T-helper 2 cell (primary cell): Measurements from ENCODE around the gene ASCC3.

ENCODE experiments used
- DNase-seq, 5 experiments: peaks; one replicate each; pipeline versions ENCODE4 v3.0.0 to v3.0.0-alpha.2; 2012 to 2022

ASCC3 gene

DNA sequence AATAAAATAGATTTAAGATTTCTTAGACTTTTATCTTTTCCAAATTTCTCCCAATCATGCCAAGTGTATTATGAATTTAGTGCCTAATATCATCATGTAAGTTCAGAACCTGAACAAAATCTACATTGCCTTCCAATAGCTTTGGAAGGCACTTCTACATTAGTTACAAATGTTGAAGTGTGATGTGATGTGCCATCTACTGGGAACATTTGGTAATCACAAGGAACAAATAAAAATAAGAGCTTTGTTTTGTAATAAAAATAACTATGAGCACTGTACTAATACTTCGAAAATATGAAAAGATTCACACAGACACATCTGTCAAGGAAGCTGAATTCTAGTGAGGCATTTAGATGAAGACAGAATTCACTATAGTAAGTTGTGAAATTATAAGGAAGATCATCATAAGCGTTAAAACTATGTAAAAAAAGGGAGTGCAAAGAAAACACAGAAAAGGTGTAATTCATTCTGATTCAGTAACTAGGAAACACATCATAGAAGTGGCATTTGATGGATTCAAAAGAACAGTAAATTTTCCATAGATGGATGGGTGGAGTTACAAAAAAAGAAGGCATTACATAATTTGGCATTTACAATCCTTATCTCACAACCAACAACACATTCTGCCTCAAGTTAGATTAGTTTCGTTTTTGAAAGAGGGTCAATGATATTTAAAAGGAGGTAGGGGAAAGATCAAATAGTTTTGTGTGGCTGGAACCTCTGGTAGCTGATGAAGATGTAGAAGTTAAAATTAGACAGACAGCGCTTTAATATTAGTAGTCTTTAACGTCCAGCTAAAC, 161.0 kb downstream of the ASCC3 start:
- peak in 1 of 5 experiments; percentile 35 for DNase-seq

DNA sequence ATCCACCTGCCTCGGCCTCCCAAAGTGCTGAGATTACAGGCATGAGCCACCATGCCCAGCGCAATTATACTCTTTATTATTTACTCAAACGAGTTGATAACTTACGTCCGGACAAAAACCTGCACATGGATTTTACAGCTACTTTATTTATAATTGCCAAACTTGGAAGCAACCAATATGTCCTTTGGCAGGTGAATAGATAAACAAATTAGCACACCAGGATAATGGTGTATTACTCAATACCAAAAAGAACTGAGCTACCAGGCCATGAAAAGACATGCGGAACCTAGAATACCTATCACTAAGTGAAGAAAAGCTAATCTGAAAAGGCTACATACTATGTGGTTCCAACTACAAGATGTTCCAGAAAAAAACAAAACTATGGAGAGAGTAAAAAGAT, 168.1 kb downstream of the ASCC3 start:
- no peak for DNase-seq

DNA sequence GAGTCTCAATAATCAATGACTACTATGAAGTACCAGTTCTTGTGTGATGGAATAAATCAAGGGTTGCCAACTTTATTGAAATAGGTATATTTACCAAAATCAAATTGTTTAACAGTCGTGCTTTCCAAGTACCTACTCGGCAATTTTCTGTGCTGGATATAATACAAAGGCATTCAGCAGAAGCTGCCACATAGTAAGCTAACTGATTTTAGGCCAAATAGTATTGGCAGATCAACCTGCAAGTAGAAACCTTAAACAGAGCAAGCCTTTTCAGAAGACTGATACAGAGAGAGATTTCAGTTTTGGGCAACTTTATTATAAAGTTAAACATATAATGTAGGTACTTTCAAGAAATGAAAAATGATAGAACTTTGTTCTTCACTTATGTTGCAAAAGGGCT, 174.6 kb downstream of the ASCC3 start:
- no peak for DNase-seq

DNA sequence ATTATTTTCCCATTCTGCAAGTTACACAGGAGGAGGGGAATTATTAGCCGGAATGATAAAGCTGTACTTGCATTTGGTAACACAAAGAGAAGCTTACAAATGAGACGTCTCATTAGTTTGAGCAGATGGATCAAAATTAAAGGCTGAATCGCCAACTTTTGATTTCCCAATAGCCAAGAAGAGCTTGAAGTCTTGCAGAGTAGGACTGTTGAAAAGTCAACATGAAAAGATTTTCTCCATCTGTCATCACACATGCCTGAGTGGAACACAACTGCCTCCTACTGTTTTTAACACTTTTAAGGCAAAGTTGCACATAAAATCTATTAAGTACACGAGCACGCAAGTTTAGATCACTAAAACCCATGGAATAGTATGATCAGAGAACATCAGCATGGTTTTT, 176.2 kb downstream of the ASCC3 start:
- no peak for DNase-seq

DNA sequence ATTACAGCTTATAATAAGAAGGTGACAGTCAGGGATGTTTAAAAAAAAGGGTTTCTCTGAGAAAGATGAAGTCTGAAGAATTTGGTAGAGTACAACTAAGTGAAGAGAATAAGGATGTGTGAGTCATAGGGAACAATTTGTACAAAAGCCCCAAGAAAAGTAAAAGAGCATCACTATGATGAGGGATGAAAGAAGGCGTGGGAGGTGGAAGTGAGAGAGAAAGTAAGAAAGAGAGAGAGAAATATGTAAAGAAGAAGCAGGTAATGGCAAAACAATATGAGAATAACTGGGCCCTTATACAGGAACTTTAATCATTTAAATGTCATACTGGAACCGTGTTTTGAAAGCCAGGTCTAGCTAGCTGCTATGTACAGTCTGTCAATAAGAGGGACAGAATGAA, 179.4 kb downstream of the ASCC3 start:
- no peak for DNase-seq

DNA sequence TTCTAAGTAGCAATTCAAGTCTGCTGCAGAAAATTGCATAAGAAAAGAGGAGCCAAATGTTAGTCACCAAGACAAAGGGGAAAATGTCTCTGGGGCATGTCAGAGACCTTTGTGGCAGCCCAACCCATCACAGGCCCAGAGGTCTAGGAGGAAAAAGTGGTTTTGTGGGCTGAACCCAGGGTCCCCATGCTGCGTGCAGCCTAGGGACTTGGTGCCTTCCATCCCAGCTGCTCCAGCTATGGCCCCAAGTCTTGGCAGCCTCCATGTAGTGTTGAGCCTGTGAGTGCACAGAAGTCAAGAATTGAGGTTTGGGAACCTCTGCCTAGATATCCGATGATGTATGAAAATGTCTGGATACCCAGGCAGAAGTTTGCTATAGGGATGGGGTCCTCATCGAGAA, 181.1 kb downstream of the ASCC3 start:
- DNase-seq = no peak

DNA sequence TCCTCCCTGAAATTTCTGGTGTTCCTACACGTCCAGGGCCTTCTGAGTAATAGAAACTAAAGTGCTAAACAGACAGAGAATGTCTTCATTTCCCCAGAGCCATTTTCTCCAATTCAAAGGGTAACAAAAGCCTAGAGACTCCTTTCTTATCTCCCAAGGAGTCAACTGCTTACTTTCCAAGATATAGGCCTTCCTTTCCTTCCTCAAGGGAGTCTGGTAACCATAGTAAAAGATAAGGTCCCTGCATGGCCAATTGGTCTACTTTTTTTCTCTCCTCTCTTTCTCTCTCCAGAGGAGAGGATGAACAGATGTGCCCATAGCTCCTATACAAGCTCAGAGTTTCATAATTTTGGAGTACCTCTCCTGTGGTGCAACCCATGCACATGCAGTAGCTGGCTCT, 185.7 kb downstream of the ASCC3 start:
- DNase-seq = no peak

DNA sequence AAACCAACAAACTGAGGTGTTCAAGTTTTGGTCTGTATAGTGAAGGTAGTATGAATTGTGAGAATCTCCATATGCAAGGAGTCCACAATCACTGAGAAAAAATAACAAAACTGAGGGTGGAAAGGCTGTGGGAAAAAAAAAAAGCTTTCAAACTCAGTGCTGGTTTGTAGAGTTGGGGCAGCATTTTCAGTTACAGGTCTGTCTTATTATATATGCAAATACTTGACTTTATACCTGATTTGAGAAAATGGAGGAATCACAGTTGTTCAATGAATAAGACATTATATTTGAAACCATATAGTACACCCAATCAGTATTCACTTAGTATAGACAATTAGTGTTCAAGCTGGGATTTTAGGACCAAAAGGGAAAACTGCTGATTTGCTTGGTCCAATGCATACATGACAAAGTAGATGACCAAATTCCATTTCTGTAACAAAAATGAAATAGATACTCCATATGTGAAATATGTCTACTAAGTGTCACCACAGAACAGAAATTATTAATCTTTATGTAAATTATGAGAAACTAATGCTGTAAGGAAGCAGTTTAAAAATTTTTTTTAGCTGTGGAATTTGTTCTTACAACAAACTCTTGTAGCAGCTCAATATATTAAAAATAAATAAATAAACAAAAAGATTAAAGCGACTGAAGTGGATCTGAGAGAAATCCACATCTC, 187.7 kb downstream of the ASCC3 start:
- no peak for DNase-seq

DNA sequence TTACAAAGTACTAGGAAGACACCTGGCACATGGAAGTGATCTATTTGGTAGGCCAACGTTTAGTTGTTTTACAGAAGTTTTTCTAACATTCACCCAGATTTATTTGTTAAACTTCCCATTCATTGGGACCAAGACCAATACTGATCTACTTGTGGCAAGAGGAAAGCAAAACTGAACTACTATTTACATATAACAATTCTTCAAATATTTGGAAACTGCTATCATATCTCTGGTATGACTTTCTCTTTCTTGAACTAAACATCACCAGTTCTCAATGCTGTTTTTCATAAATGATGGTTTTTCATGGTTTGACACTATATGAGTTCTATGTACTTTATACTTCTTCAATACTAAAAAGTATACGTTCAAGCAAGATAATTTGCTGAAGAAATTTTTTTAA, 189.2 kb downstream of the ASCC3 start:
- no peak for DNase-seq

DNA sequence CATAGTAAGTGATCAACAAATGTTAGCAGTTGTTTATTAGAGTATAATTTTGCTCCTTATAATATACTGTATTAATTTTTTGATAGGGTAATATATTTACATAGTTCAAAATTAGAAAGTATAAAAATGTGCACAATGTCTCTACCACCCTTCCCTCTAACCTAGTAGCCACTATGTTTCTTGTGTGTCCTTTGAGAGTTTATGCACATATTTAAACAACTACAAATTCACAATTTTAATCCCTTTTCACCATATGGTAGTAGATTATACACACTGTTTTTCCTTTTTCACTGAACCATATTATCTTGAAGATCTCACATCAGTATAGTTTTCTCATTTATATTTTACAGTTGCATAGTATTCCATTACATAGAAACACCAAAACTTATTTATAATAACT, 194.9 kb downstream of the ASCC3 start:
- no peak for DNase-seq

DNA sequence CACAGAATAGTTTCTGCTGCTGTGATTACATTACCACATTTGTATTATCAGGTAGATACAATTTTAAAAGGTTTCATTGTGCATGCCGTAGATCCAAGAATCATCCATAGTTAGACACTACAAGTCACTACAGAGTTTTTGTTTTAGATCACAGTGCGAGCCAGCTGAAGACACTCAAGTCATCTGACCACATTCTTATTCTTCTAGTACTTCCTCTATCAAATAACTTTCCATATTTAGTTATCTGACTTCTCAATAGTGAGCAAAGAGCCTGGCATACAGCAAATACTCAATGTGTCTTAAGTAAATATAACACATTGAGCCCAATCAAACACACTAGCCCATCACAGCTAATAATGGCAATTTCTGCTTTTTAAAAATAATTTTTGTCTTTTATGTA, 195.4 kb downstream of the ASCC3 start:
- no peak for DNase-seq

DNA sequence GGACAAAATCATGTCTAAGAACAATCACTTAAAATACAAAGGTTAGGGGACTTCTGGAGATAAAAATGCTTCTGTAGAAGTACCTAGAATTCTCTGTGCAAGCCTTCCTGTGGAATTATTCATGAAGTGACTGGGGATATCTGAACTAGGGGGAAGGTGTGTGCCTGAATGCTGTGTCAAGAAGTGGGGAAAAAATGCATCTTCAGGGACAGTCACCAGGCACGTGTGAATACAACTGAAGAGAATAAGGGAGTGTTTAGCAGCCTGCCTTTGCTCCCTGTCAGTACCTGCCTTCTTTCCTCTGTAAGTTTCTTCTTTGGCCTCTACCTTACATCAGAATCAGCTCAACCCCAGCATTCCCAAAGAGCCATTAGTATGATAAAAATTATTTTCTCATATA, 201.0 kb downstream of the ASCC3 start:
- no peak for DNase-seq

DNA sequence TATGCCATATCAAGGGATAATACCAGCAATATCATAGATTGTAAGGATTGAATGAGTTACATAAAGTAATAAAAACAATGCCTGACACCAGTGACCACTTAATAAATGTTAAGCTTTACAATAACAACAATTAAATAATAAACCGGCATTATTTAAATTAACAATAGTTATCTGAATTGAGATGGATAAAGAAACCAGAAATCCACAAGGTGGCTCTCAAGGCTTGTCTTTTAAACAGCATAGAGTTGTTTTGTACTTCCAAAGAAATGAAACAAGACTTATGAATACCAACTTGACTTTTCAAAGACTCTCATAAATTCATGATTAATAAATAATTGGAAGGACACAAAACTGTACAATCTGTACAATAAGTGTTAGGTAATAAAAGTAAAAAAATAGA, 203.1 kb downstream of the ASCC3 start:
- no peak for DNase-seq

DNA sequence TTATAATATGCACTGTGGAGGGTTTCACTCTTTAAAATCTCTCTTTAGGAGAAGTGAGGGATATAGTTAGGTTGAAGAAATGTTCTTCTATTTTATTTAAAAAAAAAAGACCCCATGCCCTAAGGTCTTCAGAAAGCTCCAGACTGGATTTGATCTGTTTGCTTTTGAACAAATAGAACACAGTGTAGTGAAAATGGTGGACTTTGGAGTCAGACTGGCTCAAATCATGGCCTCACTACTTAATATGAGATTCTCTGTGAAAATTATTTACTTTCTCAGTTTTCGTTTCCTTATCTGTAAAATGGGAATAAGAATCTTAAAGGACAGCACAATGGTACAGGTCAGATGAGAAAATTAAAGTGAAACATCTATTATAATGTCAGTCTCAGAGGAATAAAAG, 203.9 kb downstream of the ASCC3 start:
- DNase-seq = no peak

DNA sequence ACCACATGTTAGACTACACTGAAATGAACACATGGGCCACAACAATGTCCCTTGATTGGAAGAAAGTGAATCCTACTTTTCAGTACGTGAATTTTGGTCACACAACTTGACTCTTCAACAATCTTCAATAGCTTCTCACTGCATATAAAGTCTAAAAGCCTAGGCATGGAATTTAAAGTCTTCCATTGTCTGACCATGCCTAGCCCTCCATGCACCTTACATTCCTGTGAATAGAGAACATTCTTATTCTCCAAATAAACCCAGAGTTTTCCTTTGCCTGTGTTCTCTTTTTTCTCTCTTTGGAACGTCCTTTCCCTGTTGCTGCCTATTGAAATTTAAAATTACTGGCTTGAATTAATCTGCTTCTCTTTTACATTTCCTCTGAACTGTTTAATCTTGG, 207.5 kb downstream of the ASCC3 start:
- no peak for DNase-seq

DNA sequence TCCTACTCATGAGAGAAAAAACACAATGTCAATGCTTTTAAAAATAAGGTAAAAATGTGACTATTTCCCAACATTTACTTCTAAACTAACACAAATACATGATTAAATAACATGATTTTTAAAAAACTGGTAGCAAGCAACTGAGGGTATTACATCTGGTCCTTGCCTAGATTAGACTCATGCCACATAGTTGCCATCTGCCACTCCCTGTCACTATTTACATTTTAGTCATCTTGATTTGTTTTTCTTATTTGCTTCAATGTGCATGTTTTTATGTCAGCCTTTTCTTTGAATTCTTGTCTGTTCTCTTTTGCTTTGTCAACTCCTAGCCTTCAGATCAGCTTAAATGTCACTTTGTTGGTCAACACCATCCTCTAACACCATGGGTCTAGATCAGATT, 209.4 kb downstream of the ASCC3 start:
- DNase-seq = no peak

DNA sequence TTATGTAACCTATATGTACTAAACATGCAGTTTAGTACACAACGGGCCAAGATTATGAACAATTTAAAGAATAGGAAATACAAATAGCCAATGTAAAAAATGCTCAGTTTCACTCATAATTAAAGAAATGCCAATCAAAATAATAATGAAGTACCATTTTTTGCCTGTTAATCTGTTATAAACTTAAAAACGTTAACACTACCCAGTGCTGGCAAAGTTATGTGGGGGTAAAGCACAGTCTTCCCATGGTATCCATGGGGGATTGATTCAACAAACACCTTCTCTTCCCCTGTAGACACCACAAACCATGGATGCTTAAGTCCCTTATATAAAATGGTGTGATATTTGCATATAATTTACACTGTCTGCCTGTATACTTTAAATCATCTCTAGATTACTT, 211.1 kb downstream of the ASCC3 start:
- DNase-seq = no peak

DNA sequence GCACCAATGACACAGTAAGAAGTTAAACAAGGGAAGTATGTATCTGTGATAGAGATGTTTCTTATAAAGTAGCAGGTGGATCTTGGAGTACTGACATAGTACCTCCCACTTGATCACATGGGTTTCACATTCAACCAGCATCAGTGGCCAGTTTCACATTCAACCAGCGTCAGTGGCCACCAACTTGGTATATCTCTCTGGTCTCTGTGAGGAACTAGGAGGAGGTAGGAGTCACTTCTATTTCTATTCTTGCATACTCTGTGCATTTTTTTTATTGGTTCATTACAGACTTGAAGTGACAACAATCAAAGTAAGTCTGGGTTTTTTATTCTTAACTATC, 216.1 kb downstream of the ASCC3 start:
- peak in 1 of 5 experiments; percentile 49 for DNase-seq

DNA sequence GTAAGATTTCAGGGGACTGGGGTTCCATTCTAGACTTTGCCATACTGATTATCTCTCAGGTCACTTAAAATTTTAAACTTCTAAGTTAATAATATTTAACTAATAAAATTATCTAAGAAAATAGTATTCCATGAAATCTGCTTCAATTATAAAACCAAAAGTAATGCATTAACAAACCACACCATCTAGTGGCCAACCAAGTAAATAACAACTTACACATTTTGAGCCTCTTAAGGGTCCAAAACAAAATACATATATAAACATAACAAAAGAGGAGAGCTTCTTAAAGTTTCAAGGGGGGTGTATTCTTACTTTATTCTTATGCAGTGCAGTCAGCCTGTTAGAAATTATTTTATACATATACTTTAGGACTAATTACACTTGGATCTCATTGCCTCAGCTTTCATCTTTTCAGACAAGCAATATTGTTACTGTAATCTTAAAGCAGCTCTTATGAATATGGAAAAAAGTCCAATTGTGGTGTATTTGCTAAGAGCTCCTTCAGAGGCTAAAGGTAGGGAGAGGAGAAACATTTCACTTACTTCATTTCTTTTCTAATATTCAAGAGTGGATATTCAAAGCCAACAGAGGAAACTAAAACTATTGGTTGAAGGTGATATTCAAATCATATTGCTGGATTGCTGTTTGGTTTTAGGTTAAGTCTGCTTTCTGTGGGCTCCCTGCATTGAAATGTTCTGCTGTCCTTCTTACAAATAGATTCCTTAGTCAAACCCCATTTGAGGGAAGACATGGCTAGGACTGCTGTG, 216.7 kb downstream of the ASCC3 start:
- DNase-seq = peak in 1 of 5 experiments; percentile 41

DNA sequence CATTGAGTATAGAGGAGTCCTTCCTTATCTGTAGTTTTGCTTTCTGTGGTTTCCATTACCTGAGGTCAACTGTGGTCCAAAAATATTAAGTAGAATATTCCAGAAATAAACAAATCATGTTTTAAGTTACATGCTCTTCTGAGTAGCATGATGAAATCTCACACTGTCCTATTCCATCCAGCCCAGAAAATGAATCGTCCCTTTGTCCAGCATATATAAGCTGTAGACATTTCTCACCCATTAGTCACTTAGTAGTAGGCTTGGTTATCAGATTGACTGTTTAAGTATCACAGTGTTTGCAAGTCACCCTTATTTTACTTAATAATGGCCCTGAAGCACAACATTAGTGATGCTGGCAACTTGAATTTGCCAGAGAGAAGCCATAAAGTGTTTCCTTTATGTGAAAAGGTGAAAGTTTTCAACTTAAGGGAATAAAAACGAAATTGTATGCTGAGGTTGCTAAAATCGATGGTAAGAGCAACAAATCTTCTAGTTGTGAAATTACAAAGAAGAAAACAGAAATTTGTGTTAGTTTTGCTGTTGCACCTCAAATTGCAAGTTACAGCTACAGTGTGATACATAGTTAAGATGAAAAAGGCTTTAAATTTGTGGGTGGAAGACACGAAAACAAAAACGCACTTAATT, 217.8 kb downstream of the ASCC3 start:
- no peak for DNase-seq

DNA sequence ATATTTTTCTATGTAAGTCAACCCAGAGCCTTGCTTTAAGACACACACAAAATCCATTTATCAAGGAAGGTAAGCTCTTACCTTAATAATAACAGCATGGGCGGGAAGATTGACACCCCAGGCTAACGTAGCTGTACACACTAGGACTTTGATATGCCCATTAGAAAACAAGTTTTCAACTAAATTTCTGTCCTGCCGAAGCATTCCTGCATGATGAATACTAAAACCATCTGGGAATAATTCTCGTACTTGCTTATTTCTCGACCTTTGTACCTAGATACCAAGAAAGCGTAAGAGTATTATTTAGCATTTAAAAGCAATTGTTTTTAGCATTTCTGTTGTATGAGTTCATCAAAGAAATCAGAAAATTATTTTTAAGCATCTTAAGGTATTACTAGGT, 218.9 kb downstream of the ASCC3 start:
- DNase-seq = no peak

DNA sequence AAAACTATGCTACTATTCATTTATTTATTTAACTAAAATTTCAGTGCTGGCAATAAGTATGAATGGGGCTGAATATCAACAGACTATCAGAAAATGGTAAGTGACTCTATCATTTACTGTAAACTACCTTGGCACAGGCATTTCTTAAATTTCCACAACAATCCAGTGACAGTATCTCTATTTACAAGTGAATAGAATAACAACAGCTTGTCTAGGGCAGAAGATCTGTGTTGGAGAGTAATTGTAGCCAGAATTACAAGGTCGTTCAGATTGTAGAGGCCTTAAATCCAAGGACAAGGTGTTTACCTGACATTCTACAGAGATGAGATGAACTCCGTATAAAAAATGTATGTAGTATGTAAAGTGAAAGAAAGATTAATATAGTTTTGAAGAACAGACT, 222.6 kb downstream of the ASCC3 start:
- DNase-seq = no peak

DNA sequence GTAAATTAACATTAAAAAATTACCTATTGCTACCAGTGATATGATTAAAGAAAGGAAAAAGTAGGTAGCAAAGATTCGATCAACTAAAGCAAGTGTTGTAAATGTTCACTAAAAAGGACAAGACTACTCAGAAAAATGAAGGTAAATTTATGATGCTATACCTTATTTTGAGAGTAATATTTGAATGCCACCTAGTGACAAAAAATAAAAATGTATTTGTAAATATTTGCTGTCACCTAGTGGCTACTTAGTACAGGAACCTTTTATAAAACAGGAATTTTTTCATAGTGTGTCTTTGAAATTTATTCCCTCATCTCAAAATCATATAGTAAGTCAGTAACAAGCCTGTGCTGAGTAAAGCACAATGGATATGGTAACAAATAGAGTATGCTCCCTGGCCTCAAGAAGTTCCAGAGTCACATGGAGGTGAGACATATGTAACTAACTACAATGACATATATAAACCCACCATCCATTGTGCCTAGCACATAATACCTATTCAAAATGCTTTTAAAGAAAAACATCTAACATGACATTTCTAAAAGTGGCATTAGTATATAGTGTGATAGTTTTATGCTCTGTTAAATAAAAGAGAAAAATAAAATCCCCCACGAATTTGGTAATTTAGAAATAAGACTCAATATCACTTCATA, 223.3 kb downstream of the ASCC3 start:
- peak in 1 of 5 experiments; percentile 51 for DNase-seq
